Keratinocyte (primary cell): ENCODE results near the gene OR2L8.

Experiments used
- CTCF ChIP-seq, 3 experiments: IDR thresholded peaks in 1 of 3; conservative IDR thresholded peaks in 1 of 3; optimal IDR thresholded peaks in 1 of 3; 2 replicates in 2 of 3; 3 replicates in 1 of 3; pipeline versions ENCODE3 to v1.5.1; 2011; ENCODE audit warnings: low read length in 3 of 3, mild to moderate bottlenecking in 3 of 3, moderate library complexity in 2 of 3, control low read depth in 1 of 3, inconsistent platforms in 1 of 3; ENCODE audit not compliant: insufficient read depth in 2 of 3; ENCODE audit errors: extremely low read depth in 1 of 3
- EZH2 ChIP-seq: IDR thresholded peaks from one replicate; pipeline ENCODE4 v1.6.1; 2012; ENCODE audit warnings: inconsistent platforms, mild to moderate bottlenecking, low read length, moderate library complexity

GRCh38 chr1:247966532-247967204, 18.0 kb downstream of the OR2L8 start:
- TF ChIP-seq CTCF (optimal IDR thresholded peaks at IDR 0.05 in 1 of 3, IDR thresholded peaks at IDR 0.05 in 1 of 3, conservative IDR thresholded peaks at IDR 0.05 in 1 of 3; ENCODE audit: extremely low read depth in 1 of 3, insufficient read depth in 2 of 3, low read length in 3 of 3): no peak
- no peak for TF ChIP-seq EZH2
